SHP77 (cell line): ENCODE data around the gene URB1.
"Not testable (repeated sequence)": the region's sequence is repeated elsewhere in the genome, so short reads cannot be mapped to it uniquely, and the experiment has no call there.

ENCODE experiments used
- DNase-seq, 2 experiments: peaks; one replicate each; lab custom pipeline; 2025; lab: John Stamatoyannopoulos, UW

URB1 gene, protein sequence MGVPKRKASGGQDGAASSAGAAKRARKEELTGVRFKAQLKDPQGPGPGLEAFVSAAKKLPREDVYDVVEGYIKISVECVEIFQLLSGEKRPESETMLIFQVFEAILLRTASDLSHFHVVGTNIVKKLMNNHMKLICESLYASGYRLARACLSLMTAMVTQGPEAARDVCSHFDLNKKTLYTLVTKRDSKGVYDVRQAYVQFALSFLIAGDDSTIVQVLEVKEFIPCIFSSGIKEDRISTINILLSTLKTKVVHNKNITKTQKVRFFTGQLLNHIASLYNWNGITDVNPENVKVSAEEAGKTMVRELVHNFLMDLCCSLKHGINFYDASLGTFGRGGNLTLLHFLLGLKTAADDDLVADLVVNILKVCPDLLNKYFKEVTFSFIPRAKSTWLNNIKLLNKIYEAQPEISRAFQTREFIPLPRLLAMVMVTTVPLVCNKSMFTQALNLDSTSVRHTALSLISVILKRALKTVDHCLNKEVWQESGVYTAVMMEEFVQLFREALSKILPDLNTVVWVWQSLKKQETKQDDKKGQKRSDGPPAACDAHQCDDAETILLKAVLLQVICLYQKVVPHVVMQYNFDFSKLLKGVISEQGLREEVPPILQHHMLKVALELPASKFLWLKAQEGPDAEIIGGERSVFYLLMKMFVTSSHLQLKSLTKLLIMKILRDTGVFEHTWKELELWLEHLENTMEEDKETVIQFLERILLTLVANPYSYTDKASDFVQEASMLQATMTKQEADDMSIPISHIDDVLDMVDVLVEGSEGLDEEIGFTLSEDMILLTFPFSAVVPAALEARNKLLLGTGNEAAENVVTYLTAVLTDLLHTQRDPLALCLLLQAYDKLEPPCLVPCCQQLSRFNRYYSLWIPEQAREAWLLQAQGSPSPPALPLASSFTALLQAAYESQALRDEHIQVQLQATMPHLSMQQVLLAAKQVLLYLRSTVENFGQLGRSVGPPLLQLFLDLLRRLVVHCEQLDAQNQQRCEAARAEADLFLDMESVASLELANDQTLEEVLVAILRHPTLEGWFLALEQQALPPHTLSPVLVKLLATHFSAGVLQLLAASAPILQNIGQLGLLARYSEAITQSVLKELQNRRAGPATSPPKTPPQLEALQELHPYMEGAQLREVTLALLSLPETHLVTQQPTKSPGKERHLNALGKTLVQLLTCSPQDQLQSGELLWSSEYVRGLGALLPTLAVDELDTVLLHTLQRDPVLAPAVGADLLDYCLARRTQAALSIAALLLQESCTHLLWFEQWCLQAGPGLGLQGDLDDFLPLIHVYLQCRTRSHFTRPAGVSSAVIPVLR (N-terminal part only)

DNA sequence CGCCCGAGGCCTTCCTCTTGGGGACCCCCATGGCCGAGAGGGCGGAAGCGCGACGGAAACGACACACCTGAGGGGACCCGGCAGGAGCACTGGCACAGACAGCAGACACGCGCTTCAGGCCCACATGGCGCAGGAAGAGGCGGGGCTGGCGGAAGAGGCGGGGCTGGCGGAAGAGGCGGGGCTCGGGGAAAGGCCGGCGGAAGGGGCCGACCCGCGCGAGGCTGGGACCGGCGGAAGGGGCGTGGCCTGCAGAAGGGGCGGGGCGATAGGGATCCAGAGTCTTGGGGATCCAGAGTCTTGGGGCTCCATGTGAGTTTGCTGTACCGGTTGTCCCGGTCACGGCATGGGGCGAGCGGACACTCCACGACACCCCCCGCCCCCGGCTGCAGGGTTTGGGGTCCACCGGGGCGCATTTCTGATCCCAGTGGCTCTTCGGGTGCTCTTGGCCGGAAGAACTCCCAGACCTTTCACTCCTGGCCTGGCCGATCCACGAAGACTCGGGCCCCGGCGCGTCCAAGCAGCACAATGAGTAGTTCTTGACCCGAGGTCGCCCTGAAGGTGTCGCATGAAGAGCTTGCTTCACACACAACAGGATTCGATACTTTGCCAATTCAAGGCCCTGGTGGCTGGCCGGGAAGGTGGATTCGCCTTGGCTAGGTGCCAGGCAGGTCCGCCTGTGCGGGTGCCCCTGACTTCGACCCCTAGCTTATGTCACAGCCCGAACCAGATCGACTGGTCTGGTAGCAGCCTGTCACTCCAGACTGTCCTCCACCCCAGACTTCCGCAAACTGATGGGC, at the start of gene URB1:
TSS of gene URB1 (minus strand) at position 133 of the 797 bp plus-strand sequence. CDS start at position 31, 102 bp downstream.
- DNase-seq = peak; percentile 73 to 78

DNA sequence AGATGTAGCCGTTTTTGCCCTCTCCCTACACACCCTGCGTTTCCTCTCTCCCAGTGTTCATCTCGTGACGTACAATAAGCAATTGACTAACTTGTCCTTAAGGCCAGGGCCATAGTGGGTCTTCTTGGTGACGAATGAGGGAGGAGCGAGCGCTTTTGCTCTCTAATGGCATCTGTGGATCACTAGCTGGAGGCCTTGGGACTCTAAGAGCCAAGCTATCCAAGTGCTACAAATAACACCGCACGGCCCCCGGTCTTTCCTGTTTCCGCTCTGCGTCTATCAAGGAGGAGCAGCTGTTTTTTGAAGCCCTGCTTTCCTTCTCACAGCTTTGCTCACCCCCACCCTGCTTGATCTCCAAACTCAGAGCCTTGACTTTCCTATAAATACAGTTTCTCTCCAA, 44.9 kb upstream of the URB1 start:
- no peak for DNase-seq

DNA sequence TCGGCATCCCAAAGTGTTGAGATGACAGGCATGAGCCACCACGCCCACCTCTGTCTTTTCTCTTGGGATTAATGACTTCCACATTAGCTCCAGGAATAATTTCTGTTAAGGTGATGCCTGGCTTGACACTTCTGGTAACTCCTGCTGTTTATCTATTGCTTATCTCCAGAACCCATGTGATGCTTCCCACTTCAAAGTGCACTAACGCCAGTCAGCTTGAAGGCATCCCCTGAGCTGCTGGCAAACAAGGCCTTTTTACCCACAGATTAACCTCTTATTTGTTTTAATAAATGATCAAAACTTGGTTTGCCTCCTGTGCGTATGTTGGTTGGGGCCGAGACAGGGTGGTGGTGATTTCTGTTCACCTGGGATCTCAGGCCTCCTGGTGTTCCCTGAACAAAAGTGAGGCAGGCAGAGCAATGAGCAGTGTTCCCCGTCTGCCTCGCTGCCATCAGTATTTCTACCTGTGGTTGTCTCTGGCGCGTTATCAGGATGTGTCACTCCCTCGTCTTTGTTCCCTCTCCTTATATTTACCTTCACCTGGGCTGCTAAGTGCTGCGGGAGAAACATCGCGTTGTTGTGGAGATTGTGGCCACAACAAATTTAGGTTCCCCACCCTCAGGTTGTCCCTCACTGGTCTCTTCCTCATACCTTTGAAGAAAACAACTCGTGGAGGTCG, 40.3 kb upstream of the URB1 start:
- not testable (repeated sequence) for DNase-seq

DNA sequence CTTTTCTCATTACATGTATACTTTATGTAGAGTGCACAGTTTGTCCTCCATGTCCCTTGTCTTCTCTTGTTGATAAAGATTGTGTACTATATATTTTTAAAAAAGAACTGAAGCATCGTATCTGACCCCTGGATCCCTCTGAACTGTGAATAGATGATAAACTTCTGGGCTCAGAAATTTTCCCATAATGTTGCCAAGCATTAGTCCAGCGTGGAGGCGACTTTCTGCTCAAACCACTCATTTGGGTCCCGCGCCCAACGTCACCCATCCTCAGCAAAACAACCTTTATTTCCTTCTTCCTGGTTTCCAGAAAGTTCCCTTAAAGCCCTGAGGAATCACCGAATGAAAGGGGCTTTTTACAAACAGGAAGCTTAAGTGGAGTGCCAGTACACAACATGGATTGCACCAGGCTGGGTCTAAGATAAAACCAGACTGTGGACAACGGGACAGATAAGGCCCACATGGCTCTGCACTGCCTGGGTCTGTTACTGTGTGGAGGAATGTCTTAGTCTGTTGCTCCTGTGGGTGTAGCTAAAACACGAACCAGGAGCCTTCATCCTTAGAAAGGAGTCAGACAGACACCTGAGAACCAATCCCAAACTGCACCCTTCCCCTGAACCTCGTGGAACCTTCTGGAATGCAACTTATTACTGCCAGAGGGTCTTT, 35.3 kb upstream of the URB1 start:
- DNase-seq = no peak

DNA sequence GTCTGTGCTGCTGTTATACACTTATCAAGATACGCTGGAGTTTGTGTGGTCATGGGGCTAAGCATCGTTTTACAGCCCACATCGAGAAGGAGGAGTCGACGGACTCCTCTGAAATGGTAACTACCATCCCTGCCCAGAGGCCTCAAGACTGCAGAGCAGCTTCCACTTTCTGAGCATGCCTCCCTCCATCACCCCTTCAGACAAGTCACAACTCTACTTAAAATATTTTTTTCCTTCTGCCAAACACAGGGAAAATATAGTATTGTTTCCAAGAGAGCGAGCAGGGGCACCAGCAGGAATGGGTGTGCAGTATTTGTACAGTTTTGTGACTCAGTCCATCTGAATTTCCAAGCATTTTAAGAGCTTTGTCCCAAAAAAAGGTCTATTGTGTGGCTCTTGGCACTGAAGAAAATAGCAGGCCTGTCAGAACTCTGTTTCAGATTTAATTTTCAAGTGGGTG, 33.8 kb upstream of the URB1 start:
- no peak for DNase-seq

DNA sequence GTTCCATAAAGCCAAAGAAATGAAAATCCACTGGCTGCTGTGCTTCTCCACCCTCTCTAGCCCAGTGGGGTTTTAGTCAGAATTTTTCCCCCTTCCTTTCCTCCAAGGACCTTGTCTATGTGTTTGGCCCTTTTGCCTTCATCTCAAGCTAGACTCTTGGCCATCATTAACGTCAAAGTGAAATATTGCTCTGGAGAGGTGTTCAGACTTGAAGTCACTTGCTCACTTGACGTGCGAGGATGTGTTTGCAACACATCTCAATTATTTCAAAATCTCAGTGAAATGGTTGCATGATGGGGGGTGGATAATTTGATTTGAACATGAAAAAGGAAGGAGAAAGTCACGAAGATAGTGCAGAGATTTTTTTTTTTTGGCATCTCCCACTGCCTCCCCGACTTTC, 33.3 kb upstream of the URB1 start:
- no peak for DNase-seq

DNA sequence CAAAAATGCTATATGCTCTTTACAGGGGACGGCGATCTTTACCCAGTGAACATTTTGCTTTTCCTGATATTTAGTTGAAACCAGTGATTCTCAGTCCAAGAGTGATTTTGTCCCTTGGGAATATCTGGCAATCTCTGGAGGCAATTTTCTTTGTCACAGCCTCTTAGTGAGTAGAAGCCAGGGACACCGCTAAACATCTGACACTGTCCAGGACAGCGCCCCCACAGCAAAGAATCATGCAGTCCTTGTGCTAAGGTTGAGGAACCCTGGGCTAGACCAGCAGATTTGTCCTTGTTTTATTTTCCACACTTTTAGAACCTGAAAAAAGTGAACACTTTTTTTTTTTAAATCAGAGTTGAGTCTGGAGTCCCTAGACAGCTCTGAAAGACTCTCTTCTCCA, 32.8 kb upstream of the URB1 start:
- no peak for DNase-seq

DNA sequence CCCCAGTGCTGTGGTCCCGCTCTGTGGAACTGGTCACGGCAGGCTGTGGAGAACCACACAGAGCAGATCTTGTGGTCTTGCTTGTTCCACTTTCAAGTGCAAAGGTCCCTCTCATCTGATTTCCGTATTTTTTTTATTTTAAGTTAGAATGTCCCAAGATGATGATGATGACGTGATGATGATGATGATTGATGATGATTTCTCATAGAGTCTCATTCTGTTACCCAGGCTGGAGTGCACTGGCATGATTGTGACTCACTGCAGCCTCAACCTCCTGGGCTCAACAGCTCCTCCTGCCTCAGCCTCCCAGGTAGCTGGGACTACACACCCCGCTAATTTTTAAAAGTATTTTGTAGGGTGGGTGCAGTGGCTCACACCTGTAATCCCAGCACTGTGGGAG, 31.9 kb upstream of the URB1 start:
- DNase-seq = no peak

DNA sequence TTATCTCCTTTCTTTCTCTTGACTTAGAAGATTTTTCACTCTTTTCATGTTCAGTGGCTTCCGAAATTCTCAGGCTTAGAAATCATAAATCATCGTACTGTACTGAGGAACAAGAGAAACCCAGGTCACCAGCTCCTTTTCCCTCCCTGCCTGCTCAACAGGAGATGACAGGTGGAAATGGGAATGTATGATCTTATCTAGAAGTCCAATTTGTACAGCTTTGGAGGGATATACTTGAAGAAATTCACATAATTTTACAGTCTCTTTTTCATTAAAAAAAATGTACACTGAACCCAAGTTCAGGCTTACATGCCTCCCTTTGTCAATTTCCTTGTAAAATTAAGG, 31.4 kb upstream of the URB1 start:
- no peak for DNase-seq

DNA sequence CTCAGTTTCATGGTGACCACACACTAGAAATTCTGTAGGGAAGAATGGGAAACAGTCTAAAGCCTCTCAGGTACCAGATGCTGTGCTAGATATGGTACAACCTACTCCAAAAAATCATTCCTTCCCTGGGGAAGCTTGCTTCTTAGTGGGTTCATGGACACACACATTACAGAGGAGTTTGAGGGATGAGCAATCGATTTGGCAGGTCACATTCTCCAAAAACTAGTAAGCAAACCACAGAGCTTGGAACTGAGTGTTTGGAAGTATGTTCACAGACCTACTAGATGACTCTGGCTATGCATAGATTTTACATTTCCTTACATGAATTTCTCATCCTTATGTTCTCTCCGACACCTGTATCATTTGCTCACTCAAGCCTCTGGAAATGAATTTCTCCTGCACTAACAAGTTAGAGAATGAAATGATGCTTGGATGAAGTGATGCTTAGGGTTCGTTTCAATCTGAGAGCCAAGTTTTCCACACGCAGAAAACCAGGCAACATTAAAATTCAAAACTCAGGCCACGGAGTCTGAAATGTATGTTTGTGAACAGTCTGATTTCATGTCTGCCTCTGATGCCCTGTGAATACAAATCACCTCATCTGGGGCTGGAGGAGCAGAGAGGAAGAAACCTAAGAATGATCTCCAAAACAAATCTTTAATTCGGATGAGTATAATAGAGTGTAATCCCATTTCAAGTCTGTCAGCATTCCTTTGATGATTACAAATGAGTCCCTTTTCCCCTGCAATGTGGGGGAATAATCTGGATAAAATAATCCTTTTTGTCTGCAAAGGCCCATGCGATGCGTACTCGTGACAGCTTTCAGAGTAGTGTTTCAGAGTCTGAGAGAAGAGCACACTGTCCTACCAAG, 30.7 kb upstream of the URB1 start:
- DNase-seq = no peak

DNA sequence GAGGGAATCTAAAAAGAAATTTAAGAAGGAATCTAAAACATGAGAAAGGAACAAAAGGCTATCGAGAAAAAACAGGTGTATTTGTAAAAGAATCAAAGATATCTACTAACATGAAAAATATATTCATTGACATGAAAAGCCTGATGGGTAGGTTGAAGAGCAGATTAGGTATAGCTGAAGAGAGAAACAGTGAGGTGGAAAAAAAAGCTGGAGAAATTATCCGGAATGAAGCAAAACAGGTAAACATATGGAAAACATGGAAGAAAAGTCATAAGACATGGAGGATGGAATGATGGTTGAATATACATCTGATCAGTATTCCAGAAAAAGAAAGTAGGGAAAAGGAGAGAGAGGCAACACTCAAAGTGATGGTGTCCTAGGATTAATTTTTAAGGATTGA, 29.3 kb upstream of the URB1 start:
- DNase-seq = no peak

DNA sequence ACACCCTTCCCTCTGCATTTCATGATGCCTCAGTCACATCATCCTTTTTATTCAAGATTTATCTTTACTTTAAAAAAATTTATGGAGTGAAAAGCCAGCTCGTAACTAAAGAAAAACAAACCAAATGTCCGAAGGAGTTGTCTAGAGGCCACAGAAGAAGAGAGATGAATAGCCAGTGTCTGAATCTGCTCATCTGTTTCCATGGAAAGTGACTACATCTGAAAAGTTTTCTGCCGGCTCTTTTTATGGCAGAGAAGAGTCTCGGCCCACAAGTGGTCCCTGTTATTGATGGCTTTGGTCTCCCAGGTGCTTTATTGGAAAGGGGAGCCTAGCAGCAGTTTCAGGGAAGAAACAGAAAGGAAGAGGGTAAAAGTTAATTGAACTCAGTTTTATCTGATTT, 25.3 kb upstream of the URB1 start:
- DNase-seq = no peak

DNA sequence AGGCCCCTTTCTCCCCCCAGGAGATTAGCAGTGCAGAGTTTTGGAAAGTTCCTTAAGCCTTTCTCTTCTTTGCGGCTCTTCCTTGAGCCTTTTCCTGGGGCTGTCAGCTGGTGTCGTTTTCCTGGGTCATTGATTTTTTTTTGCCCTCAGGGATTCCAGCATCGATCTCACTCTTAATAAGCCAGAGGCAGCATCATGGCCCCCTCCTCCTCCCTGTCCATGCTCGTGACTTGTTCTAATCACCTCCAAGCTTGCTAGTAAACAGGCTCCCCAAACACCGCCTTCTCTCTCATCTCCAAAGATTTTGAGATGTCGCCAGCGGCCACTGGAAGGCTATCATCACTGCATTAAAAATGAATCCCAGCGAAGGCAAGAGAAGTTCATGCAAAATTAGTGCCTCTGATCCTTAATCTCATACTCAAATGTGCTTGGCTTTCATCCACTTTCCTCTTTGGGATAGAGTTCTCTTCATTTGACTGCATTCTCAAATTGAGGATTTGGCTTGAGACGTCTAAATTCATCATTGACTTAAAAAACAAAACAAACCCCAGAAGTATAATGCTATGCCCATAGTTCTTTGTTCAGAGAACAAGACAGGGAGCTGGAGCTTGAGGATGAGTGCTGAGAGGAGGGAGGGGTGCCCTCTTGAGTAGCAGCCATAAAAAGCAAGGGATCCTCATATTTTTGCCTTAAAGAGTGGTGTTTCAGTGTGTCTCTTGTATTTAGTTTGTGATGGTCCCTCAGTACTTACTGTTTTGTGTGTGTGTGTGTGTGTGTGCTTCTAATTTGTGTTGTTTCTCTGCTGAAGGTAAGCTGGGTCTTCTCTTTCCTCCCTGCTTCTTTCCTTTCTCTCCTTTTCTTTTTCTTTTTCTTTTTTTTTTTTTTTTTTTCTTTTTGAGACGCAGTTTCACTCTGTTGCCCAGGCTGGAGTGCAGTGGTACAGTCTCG, 22.9 kb upstream of the URB1 start:
- no peak for DNase-seq

DNA sequence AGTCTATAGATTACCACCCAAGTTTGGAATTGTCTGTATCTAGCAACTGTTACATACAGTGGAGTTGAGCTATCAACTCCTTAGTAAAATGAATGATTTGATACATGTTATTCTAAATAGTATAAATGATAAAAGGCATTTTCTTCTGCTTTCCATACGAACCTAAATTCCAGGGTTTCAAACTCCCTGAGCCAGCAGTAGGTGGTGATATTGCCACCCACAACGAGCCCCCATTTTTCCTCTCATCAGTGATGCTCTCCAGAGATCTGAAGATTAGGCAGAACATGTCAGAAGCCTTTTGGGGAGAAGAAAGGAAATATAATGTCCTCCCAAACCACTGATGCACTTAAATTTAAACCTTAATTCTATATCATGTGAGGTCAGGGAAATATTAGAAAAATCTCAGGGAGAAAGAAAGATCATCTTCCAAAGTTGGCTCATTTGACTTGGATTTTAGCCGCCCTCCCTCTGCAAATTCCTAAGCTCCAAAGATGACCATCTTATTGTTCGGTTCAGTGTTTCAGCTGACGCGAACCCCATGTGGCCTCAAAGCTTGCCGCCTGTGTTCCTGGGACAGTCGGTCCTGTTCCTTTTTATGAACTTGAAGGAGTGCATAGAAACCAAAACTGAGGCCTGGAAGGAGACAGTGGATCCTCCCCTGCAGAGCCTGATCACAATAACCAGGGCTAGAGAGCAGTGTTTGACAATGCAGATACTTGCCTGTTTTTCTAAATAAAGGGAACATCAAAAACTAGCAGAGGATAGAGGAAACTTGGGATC, 22.0 kb upstream of the URB1 start:
- no peak for DNase-seq

DNA sequence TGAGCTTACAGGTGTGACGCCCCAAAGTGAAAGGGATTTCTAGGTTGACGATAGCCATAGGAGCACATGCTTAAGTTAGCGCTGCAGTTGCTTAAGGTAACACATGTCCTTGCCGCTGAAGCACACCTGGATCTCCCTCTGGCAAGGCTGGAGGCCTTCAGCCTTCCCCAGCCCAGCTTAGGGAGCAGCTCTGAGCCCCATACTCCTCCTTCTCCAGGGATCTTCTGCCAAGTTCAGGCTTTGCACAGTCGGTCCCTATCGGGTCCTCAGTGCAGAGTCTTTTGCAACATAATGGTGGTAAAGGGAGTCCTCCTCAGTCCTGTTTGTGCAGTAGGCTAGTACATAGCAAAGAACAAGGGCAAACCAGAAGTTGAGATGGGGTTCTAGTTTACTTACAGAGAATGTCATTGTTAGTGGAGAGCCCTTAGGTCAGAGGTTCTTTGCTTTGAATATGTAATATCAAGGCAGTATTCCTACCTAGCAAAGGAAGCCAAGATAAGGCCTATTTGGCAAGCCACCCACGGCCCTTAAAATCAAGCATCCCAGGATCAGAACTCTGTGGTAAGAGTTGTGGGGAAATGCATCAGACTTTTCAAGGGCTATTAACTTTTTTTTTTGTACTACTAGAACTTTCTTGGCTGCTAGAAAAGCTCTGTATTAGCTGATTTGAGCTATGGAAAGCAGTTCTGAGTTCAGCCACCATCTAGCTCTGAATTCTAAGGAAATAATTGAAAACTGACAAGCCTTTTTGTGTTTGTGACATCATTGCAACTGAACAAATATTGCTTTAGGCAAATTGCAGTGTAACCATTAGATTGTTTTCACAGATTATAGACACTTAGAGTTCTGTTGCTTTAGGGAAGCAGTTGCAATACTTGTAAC, 21.1 kb upstream of the URB1 start:
- DNase-seq = no peak

DNA sequence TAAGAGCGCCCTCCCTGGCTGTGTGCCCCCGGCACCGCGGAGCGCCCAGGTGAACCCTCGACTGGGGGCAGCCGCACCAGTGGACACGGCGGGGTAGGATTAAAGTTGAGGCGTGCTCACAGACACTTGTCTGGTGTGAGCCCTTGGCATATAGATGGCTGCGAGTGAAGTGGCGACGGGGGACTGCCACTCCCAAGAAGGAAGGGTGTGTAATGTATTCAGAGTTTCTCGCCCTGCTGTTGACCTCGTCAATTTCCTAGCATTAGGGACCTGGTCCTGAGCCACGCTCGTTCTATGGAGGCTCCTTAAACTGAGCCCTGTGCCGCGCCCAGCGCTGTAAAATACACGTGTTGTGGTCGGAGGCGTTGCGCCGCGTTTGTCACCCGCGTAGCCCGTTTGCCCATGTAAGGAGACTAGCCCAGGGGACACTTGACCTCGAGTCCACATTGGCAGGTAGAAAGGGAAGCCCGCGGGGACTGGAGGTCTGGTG, 20.2 kb upstream of the URB1 start:
- no peak for DNase-seq
